ENCODE measurements around the gene TRANK1. TPM values are rescaled to one million over a fixed set of nuclear protein-coding genes. Genes with fewer than 3 reads are reported as not detected.

The TRANK1 gene
- total RNA-seq, 4 donors from 2014 or later = 47.9 to 92.6 (median 59.9) TPM

DNA sequence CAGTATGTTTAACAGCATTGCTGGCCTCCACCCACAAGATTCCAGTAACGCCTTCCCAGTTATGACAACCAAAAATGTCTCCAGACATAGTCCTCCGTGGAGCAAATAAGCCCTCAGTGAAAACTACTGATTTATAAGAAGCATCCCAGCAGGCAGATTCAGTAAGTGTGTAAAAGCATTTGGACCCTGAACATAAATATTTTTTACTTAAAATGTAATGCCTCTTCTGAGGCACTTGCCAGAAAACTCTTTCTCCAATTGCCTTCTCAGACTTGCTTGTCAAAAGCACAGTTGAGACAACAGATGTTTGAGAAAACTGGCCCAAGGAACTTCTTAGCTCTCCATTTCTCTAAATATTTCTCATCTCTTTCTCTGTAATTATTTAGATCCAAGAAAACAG is 148.7 kb downstream of the TRANK1 start:
- no peak for TF ChIP-seq POLR2A (IDR thresholded peaks at IDR 0.05)
- TF ChIP-seq, protein P1, sequence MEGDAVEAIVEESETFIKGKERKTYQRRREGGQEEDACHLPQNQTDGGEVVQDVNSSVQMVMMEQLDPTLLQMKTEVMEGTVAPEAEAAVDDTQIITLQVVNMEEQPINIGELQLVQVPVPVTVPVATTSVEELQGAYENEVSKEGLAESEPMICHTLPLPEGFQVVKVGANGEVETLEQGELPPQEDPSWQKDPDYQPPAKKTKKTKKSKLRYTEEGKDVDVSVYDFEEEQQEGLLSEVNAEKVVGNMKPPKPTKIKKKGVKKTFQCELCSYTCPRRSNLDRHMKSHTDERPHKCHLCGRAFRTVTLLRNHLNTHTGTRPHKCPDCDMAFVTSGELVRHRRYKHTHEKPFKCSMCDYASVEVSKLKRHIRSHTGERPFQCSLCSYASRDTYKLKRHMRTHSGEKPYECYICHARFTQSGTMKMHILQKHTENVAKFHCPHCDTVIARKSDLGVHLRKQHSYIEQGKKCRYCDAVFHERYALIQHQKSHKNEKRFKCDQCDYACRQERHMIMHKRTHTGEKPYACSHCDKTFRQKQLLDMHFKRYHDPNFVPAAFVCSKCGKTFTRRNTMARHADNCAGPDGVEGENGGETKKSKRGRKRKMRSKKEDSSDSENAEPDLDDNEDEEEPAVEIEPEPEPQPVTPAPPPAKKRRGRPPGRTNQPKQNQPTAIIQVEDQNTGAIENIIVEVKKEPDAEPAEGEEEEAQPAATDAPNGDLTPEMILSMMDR (IDR thresholded peaks at IDR 0.05) = no peak
- Histone ChIP-seq H3K27ac (no peak overlapping the region), H3K4me3 (no peak overlapping the region), H3K36me3 (no peaks in the 10 kb centered on the region), H3K27me3 (no peaks in the 10 kb centered on the region), H3K9me3 (no peaks in the 10 kb centered on the region), H3K4me1 (no peaks in the 10 kb centered on the region)
- DNase-seq = no peak

DNA sequence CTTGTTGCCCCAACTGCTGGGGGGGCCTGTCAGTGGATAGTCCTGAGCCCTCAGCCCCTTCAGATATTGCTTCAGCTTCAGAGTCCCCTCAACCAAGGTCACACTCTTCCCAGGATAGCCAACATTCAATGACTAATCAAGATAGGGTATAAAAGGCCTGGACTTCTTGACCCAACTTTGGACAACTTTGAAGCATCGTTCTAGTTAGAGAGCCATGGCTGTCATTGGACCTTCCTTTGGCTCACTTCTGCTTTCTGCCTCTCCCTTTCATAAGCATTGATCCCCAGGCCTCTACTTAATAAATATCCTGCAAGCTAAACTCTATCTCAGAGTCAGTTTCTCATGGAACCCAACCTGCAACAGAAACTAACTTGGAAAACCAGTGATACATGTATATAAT is 149.2 kb downstream of the TRANK1 start:
- H3K9me3 ChIP-seq = no peaks in the 10 kb centered on the region

DNA sequence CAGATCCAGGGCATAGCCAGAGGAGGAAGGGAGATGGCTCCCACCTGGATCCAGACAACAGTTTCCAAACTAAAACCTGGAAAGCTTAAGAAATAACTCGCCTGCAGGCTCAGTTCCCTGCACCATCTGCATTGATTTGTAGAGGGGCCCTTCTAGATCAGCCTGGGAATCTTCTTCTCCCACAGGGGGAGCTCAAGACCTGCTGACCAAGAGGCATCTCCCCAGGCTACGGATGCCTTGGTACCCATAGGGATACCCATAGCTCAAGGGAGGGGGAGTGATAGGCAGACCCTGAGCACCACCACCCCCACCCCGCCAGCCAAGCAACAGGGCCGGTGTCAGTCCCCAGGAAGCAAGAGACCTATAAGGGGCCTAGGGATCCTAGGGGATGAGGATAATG is 152.5 kb downstream of the TRANK1 start:
- no peaks in the 10 kb centered on the region for H3K27me3 ChIP-seq
- no peak for TF ChIP-seq POLR2A (IDR thresholded peaks at IDR 0.05)
- TF ChIP-seq, protein P1 (IDR thresholded peaks at IDR 0.05) = peak in 4 of 6 experiments; percentile 9 to 25 (median 19)
- H3K27ac ChIP-seq = no peak overlapping the region
- H3K36me3 ChIP-seq = no peaks in the 10 kb centered on the region
- H3K4me1 ChIP-seq = no peaks in the 10 kb centered on the region
- H3K9me3 ChIP-seq = no peaks in the 10 kb centered on the region
- no peak for DNase-seq
- no peak overlapping the region for H3K4me3 ChIP-seq

More for the DNA sequence above, 149.2 kb downstream of the TRANK1 start:
- Histone ChIP-seq H3K4me3 (no peak overlapping the region), H3K36me3 (no peaks in the 10 kb centered on the region), H3K27me3 (no peaks in the 10 kb centered on the region), H3K4me1 (no peaks in the 10 kb centered on the region), H3K27ac (no peak overlapping the region)
- TF ChIP-seq POLR2A (IDR thresholded peaks at IDR 0.05) = no peak
- TF ChIP-seq, protein P1 (IDR thresholded peaks at IDR 0.05) = no peak
- DNase-seq = no peak

DNA sequence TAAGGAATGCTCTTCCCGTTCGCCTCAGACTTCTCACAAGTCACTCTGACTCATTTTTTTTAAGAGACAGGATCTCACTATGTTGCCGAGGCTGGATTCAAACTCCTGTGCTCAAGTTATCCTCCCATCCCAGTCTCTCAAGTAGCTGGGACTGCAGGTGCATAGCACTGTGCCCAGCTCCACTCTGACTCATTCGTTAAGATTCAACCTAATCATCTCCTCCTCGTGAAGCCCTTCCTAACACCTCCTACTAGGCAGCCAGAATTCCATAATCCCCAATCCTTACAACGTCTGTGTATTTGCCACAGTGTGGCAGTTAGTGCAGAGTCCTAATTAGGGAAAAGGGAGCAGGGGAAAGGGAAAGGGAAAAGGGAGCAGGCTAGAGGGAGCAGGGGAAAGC is 154.1 kb downstream of the TRANK1 start:
- no peaks in the 10 kb centered on the region for H3K27me3 ChIP-seq
- H3K9me3 ChIP-seq = no peaks in the 10 kb centered on the region
- H3K4me1 ChIP-seq = no peaks in the 10 kb centered on the region
- TF ChIP-seq POLR2A (IDR thresholded peaks at IDR 0.05) = no peak
- TF ChIP-seq, protein P1 (IDR thresholded peaks at IDR 0.05) = no peak
- no peaks in the 10 kb centered on the region for H3K36me3 ChIP-seq
- DNase-seq = no peak
- no peak overlapping the region for H3K4me3 ChIP-seq
- no peak overlapping the region for H3K27ac ChIP-seq

DNA sequence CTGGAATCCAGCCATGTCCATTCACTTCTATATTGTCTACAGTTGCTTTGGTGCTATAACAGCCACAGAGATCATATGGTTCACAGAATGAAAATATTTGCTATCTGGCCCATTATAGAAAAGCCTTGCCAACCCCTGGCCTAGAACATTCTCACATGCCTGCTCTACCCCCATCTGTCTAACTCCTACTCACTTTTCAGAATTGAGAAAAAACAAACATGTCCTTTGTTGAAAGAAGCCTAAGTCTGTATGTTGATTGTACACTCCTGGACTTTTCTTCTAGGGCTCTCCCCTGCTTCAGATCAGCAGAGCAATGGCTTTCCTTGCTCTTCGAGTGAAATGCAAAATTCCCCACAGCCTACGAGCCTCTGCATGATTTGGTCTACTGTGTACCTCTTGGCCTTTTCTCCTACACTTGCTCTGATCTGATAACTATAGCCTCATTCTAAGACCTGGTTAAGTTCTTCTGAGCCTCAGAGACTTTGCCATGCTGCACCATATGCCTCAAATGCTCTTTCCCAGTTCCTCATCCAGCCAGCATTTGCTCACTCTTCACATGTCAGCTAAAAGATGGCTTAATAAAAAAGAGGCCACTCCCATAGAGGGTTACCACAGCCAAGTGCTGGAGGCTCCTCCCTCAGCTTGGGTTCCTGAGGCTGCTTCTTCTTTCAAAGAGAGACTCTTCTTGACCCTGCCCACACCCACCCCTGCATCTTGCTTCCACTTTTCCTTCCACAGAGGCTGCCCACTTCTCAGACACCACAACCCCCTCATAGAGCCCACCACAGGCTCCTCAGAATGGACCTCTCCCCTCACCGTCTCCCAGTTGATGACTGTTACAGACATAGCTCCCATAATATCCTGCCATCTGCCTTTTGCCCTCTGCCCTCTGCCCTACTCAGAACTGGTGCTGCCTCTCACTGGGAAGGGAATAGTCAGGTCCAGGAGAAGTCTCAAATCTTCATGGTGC is 157.6 kb downstream of the TRANK1 start:
- no peak for DNase-seq
- Histone ChIP-seq H3K36me3 (no peaks in the 10 kb centered on the region), H3K4me3 (no peak overlapping the region), H3K27ac (no peak overlapping the region), H3K27me3 (no peaks in the 10 kb centered on the region), H3K9me3 (no peaks in the 10 kb centered on the region), H3K4me1 (no peaks in the 10 kb centered on the region)
- TF ChIP-seq POLR2A (IDR thresholded peaks at IDR 0.05) = no peak
- TF ChIP-seq, protein P1 (IDR thresholded peaks at IDR 0.05) = no peak
